GM18951 (cell line): ENCODE data around the gene TCAIM.
"Not testable (repeated sequence)": the region's sequence is repeated elsewhere in the genome, so short reads cannot be mapped to it uniquely, and the experiment has no call there.

Experiments
- POLR2A ChIP-seq: IDR thresholded peaks from 4 replicates; pipeline ENCODE4 v1.6.1; 2011; ENCODE audit warnings: mild to moderate bottlenecking; ENCODE audit not compliant: insufficient read length, insufficient read depth; ENCODE audit errors: extremely low read depth
- in situ Hi-C: fragments of 300-500 bp; cut with MboI; formaldehyde crosslinking; loops from one replicate; pipeline ENCODE4 v1.12.0; 2022; ENCODE audit warnings: low sequenced_read_pairs, mixed read lengths, inconsistent platforms; ENCODE audit not compliant: unreplicated experiment

The TCAIM gene

DNA sequence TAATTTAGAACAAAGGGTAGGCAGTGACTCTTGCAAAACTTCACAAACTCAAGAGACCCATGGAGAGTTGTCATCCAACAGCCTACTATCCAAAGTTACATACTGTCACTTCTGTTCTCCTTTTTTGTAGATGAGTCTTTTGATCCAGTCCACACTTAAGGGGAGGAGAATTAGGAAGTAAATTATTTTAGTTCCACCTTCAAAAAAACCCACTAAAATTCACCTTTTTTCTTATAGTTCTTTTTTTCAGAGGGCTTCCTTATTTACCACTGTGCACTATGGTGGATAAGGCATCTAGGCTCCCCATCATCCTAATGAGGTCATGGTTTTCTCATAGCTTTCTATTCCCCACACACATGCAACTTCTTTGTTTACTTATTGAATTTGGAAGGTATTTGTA is 8.6 kb upstream of the TCAIM start:
- TF ChIP-seq POLR2A: no peak
- in situ Hi-C loops: no loop called here

DNA sequence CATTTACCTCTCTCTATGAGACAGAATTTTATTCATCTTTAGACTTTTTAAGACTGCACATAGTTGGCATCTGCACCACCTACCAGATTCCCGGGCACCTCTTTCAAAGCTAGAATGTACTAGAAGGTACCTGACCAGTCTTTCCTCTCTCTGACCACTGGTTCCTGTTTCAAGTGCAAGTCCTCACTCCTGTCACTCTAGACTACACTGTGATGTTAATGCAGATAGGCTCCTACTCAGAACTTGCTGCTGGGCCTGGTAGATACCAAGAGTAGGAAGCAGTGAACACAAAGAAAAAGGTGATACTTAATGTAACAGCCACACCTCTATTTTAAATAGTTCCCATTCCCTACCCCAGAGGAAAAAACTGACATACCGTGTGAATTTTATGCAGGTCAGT is 8.1 kb upstream of the TCAIM start:
- TF ChIP-seq POLR2A: no peak
- in situ Hi-C loops: no loop called here

DNA sequence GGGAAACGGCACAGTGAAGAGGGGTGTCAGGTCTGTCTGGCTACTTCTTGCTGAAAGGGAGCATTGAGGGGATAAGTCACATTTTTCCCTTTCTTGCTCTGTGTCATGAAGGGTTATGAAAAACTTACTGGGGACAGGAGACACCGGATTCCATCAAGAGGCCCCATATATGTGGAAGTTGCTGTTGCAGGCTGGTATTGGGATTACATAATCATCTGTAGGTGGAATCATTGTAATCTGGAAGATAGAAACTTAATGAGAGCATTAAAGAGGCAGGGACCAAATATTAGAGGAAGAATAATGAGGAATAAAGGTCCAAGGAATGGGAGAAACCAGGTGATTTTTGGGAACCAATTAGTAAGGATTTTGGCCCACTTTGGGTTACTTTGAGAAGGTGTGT is 4.2 kb upstream of the TCAIM start:
- no peak for TF ChIP-seq POLR2A
- in situ Hi-C loops: no loop called here

DNA sequence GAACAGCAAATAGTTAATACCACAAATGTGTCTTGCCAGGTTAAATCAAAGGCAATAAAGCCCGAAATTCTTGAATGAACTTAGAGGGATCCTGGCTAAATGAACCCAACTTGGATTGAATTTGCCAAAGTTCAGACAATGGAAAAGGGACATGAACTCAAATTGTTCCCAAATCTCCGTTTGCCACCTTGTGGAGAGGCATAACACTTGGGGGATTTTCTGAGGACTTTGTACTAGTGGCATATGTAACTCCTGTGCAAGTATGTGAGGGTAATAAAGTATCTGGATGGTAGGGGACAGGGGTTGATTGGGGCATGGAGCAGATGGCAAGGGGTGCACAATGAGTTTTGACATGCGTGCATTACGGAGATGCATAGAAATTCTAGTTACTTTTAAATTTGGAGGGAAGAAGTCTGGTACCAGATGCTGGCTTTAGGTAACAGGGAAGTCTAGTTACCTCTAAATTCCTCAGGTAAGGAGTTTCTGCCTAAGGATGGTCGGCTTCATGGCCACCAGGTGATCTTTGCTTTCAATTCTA is 1.2 kb upstream of the TCAIM start:
- TF ChIP-seq POLR2A: no peak
- in situ Hi-C loops: no loop called here

DNA sequence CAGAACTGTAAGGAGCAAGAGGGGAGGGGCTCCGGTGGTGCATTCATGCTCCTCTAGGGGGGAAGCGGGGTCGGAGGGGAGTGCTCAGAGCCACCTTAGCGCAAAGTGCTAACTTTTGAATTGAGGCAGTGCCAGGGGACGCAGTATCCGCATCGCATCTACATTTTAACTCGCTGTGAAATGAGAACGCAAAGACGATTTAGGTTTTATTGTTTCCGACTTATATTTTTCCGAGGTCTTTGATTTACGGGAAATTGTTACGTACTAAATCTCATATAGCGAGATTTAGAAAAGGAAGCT is 212 bp downstream of the TCAIM start:
- in situ Hi-C loops: no loop called here
- TF ChIP-seq POLR2A: no peak

DNA sequence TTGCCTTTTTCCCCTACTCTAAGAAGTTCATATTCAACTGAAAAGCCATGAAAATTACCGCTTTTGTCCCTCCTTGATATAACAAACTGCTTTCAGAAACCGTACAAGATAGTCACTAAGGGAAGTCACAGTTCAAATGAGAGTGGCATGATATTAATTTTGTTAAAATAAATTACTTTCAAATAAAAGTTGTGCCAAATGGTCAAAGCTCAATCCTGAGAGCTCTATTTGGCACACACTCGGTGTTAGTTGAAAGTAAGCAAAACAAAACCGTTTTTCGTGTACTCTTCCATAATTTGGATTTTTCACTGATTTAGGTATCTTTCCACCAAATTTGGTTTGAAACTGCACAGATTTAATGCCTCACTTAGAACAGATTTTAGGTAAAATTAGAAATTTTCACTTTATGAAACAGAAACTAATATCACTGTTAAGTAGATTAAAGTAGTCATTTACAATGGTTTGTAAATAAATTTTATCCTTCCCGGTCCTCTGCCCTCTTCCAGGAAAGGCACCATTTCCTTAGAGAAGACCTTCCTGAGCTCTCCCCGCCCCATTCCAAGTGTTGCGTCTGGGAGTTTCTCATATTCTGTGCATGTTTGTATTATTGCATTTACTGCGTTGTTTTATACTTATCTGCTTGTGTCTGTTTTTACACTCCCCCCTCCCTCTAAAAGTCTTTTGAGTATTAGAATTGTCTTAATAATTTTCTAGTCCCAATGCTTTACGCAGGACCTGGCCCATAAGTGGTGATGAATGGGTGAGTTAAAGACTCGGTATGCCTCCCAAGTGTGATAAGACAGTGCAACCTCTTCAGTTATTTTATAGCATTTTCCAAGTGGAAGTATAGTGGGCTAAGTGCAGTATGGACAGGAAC is 853 bp downstream of the TCAIM start:
- in situ Hi-C loops: no loop called here
- TF ChIP-seq POLR2A: no peak

DNA sequence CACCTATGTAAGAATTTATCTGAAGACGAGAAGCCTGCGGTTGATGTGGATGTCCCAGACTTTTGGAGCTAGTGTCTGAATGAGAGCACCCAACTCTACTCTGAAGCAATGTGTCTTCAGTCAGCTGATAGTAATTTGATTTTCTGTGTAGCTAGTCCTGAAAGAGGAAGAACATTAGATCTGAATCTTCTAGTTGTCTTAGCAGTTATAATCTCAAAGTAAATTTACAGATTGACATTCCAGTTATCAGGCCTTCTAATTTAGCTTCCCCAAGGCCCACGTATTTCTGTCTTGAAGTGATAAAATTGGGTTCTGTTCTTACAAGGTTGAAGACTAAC is 1.5 kb downstream of the TCAIM start:
- no peak for TF ChIP-seq POLR2A
- in situ Hi-C loops: no loop called here

DNA sequence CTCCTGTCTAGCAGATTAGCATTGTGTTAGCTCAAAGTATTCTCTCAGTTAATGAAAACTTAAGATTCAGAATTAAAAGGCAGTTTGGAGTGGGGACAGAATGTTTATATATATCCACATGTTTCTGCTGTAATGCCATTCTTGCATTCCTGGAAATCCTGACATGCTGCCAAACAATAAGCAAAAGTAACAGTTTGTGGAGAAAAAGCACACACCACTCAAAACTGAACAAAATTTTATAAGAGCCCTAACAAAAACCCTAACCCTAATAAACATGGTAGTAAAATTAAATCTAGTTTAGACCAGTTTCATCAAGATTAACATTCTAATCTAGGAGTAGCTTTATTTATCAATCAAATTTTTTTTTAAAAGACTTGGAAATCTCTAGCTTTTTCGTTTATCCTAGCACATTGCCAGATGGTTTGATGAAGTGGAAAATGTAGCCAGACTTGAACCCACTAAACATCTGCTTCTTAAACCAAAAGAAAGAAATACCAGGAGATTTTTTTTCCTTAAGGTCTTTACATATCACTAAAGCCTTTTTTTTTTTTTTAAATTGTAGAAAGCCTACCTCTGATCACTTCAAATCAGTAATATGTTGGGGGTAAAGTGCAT is 3.7 kb downstream of the TCAIM start:
- in situ Hi-C loops: no loop called here
- no peak for TF ChIP-seq POLR2A

DNA sequence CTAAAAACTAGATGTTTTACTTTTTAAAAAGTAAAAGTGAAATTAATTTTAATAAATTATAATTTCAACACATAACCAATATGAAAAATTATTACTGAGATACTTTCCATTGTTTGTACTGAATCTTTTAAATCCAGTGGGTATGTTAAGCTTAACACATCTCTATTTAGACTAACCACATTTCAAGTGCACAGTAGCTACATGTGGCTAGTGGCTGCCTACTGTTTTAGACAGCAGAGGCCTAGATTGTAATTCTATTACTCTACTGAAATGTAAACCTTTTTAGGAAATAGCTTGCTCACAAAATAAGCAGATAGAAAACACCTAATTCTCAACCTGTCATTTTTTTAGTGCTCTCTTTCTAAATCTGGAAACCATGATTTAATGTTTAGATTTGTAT is 4.9 kb downstream of the TCAIM start:
- in situ Hi-C loops: no loop called here
- TF ChIP-seq POLR2A: no peak

DNA sequence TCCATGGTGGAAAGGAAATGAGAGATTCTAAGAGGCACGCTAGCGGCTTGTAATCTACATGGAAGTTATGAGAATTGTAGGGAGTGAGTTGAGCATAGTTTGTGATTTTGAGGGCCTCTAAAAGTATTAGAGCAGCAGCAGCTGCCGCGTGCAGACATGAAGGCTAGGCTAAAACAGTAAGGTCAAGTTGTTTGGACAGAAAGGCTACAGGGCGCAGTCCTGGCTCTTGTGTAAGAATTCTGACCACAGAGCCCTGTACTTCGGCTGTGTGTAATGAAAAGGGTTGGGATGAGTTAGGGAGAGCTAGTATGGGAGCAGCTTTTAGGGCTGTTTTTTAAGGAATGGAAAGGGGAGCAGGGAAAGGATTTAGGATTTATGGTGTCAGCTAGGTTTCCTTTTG is 8.0 kb downstream of the TCAIM start:
- in situ Hi-C loops: not testable (repeated sequence)

DNA sequence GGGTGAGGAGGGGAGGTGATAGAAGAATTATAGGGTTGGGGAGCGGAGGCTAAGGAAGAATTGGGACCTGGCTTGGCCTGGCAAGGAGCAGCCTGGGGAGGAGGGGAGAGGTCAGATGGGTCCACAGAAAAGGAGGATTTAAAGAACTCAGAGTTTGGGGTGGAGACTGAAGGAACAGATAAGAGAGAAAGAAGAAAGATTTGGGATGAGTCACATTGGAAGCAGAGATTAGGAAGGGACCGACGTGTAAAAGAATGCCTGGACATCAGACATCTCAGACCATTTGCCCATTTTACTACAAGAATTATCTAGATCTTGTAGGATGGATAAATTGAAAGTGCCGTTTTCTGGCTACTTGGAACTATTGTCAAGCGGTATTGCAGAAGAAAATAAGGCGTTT is 10.4 kb downstream of the TCAIM start:
- in situ Hi-C loops: no loop called here

DNA sequence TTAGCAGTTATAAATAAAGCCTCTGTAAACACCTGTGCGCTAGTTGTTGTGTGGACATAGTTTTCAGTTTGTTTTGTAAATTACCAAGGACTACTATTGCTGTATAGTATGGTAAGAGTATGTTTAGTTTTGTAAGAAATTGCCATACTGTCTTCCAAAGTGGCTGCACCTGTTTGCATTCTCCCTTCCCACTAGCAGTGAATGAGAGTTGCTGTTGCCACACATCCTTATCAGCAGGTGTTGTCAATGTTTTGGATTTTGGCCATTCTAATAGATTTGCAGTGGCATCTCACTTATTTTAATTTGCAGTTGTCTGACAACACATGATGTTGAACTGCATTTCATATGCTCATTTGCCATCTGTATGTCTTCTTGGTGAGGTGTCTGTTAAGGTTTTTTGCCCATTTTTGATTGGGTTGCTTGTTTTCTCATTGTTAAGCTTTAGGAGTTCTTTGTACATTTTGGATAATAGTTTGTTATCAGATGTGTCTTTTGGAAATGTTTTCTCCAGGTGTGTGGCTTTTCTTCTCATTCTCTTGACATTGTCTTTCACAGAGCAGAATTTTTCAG is 14.9 kb downstream of the TCAIM start:
- in situ Hi-C loops: no loop called here
- TF ChIP-seq POLR2A: no peak

More for the DNA sequence above, 10.4 kb downstream of the TCAIM start:
- TF ChIP-seq POLR2A: no peak

DNA sequence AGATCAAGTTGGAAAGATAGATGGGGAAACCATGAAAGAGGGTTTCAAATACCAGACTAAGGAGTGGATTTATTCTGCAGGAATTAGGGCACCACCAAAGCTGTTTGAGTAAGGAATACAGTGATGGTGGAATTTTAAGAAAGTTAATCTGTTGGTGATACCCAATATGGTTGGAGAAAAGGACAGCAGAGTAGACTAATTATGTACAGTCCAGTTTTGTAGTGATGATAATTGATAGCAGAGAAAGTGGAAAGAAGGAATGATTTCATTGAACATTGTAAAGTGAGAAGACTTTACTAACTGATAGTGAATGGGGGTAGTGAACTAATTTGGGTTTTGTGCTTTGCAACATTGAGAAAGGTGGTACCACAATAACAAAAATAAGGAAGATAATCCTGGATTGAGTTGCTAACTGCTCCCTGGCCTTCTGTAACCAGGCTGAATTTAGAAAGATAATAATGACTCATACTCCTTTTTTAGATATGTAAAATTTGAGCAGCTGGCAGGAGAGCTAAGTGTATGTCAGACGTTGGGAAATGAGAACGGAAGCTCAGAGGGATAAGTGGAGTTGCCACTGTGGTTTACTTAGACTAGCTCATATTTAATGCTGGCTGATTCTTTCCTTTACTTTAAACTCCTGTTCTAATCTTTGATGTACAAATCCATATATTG is 16.9 kb downstream of the TCAIM start:
- in situ Hi-C loops: no loop called here
- no peak for TF ChIP-seq POLR2A
